ENCODE results near the gene DCXR.

- TF ChIP-seq, protein P1, sequence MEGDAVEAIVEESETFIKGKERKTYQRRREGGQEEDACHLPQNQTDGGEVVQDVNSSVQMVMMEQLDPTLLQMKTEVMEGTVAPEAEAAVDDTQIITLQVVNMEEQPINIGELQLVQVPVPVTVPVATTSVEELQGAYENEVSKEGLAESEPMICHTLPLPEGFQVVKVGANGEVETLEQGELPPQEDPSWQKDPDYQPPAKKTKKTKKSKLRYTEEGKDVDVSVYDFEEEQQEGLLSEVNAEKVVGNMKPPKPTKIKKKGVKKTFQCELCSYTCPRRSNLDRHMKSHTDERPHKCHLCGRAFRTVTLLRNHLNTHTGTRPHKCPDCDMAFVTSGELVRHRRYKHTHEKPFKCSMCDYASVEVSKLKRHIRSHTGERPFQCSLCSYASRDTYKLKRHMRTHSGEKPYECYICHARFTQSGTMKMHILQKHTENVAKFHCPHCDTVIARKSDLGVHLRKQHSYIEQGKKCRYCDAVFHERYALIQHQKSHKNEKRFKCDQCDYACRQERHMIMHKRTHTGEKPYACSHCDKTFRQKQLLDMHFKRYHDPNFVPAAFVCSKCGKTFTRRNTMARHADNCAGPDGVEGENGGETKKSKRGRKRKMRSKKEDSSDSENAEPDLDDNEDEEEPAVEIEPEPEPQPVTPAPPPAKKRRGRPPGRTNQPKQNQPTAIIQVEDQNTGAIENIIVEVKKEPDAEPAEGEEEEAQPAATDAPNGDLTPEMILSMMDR (IDR thresholded peaks at IDR 0.05) = no peak
- TF ChIP-seq POLR2AphosphoS5 (IDR thresholded peaks at IDR 0.05) = no peak
Observed at GRCh38 chr17:82079001-82079677, 41.6 kb upstream of the DCXR start.
